ENCODE data around the gene TSPAN13. TPM values are rescaled to one million over a fixed set of nuclear protein-coding genes. Genes with fewer than 3 reads are reported as not detected.

The TSPAN13 gene
- total RNA-seq (10 to 100 TPM in 4 of 5 donors, 1 to 10 TPM in 1; 3.6 to 74.5 (median 50.0) TPM), polyA plus RNA-seq (10 to 100 TPM; 27.5 to 41.5 (median 29.4) TPM)
- long read RNA-seq, donor 1, transcript TSPAN13-201 (6 exons, 2,093 nt), result major isoform, 14 of 1,595 reads
- long read RNA-seq, donor 1, partial matches to known transcripts, result 1,541 of 1,595 reads
- long read RNA-seq, donor 1, other reads (novel, unspliced or antisense), result 40 of 1,595 reads
- long read RNA-seq, donor 2, transcript TSPAN13-201 (6 exons, 2,093 nt), result major isoform, 38 of 2,140 reads
- long read RNA-seq, donor 2, partial matches to known transcripts, result 1,892 of 2,140 reads
- long read RNA-seq, donor 2, other reads (novel, unspliced or antisense), result 210 of 2,140 reads
- long read RNA-seq, donor 3, transcript TSPAN13-201 (6 exons, 2,093 nt), result major isoform, 26 of 1,839 reads
- long read RNA-seq, donor 3, partial matches to known transcripts, result 1,643 of 1,839 reads
- long read RNA-seq, donor 3, other reads (novel, unspliced or antisense), result 170 of 1,839 reads
- long read RNA-seq, donor 4, transcript TSPAN13-201 (6 exons, 2,093 nt), result major isoform, 6 of 289 reads
- long read RNA-seq, donor 4, partial matches to known transcripts, result 168 of 289 reads
- long read RNA-seq, donor 4, other reads (novel, unspliced or antisense), result 115 of 289 reads
- long read RNA-seq, donor 5, transcript TSPAN13-201 (6 exons, 2,093 nt), result major isoform, 36 of 2,197 reads
- long read RNA-seq, donor 5, partial matches to known transcripts, result 2,112 of 2,197 reads
- long read RNA-seq, donor 5, other reads (novel, unspliced or antisense), result 49 of 2,197 reads
- long read RNA-seq, donor 6, transcript TSPAN13-201 (6 exons, 2,093 nt), result major isoform, 79 of 8,028 reads
- long read RNA-seq, donor 6, partial matches to known transcripts, result 7,825 of 8,028 reads
- long read RNA-seq, donor 6, other reads (novel, unspliced or antisense), result 124 of 8,028 reads
- long read RNA-seq, donor 7, transcript TSPAN13-201 (6 exons, 2,093 nt), result major isoform, 43 of 2,196 reads
- long read RNA-seq, donor 7, partial matches to known transcripts, result 2,004 of 2,196 reads
- long read RNA-seq, donor 7, other reads (novel, unspliced or antisense), result 149 of 2,196 reads
- long read RNA-seq, donor 8, transcript TSPAN13-201 (6 exons, 2,093 nt), result major isoform, 43 of 3,675 reads
- long read RNA-seq, donor 8, partial matches to known transcripts, result 3,594 of 3,675 reads
- long read RNA-seq, donor 8, other reads (novel, unspliced or antisense), result 38 of 3,675 reads
- long read RNA-seq, donor 9, transcript TSPAN13-201 (6 exons, 2,093 nt), result major isoform, 30 of 4,955 reads
- long read RNA-seq, donor 9, partial matches to known transcripts, result 4,852 of 4,955 reads
- long read RNA-seq, donor 9, other reads (novel, unspliced or antisense), result 73 of 4,955 reads
- long read RNA-seq, donor 10, transcript TSPAN13-201 (6 exons, 2,093 nt), result major isoform, 19 of 1,101 reads
- long read RNA-seq, donor 10, partial matches to known transcripts, result 993 of 1,101 reads
- long read RNA-seq, donor 10, other reads (novel, unspliced or antisense), result 89 of 1,101 reads

- Histone ChIP-seq H3K9me3 (no peaks in the 10 kb centered on the region), H3K36me3 (no peaks in the 10 kb centered on the region), H3K4me1 (peaks cover 0 to 30% (median 13%) of the 10 kb centered on the region in 4 donors), H3K27me3 (peaks cover 0 to 5% (median 0%) of the 10 kb centered on the region in 3 donors), H3K4me3 (peak within 1 kb of the TSS; percentile 59 to 93 (median 68)), H3K27ac (peak within 1 kb of the TSS; percentile 78 to 90 (median 83))
- peak; percentile 94 to 96 for DNase-seq
- 3 to 8% (median 4%) methylated on average over 18 to 48 of the region's 48 CpGs for WGBS, 5 donors
- intact Hi-C loops (cut with DNase I; ENCODE audit: low total_unique reads), result no loop called here
- TF ChIP-seq POLR2AphosphoS5 (IDR thresholded peaks at IDR 0.05) (peak in 1 of 3 donors; percentile 45), EP300 (IDR thresholded peaks at IDR 0.05) (no peak), CTCF (IDR thresholded peaks at IDR 0.05) (no peak)
Observed at GRCh38 chr7:16753102-16753931, at the start of gene TSPAN13. TSS of gene TSPAN13 (plus strand) at chr7:16753755. CDS start at chr7:16753968, 213 bp downstream.

GRCh38 chr7:16708511-16708910 is 45.0 kb upstream of the TSPAN13 start:
- no peak for TF ChIP-seq POLR2AphosphoS5 (IDR thresholded peaks at IDR 0.05)
- no peak for TF ChIP-seq POLR2A (IDR thresholded peaks at IDR 0.05)
- no peaks in the 10 kb centered on the region for H3K4me1 ChIP-seq
- 81 to 98% (median 90%) methylated on average over 4 of the region's 4 CpGs for WGBS, 5 donors
- no peak overlapping the region for H3K4me3 ChIP-seq
- H3K27ac ChIP-seq, result no peak overlapping the region
- H3K27me3 ChIP-seq, result no peaks in the 10 kb centered on the region
- intact Hi-C loops (cut with DNase I; ENCODE audit: low total_unique reads), result no loop called here
- H3K9me3 ChIP-seq, result no peaks in the 10 kb centered on the region
- H3K36me3 ChIP-seq, result peaks cover 16 to 43% (median 32%) of the 10 kb centered on the region in 4 donors
- no peak for DNase-seq

- intact Hi-C loops (cut with DNase I; ENCODE audit: low total_unique reads), result no loop called here
- no peaks in the 10 kb centered on the region for H3K4me1 ChIP-seq
- no peak overlapping the region for H3K27ac ChIP-seq
- TF ChIP-seq POLR2AphosphoS5 (IDR thresholded peaks at IDR 0.05) (peak in 1 of 3 donors; percentile 34), CTCF (IDR thresholded peaks at IDR 0.05) (no peak), POLR2A (IDR thresholded peaks at IDR 0.05) (no peak)
- H3K4me3 ChIP-seq, result no peak overlapping the region
- H3K27me3 ChIP-seq, result no peaks in the 10 kb centered on the region
- peaks cover 16 to 39% (median 30%) of the 10 kb centered on the region in 4 donors for H3K36me3 ChIP-seq
- H3K9me3 ChIP-seq, result no peaks in the 10 kb centered on the region
- WGBS, 5 donors, result 85 to 89% (median 87%) methylated on average over 3 of the region's 3 CpGs
- no peak for DNase-seq
Observed at GRCh38 chr7:16708980-16709379, 44.6 kb upstream of the TSPAN13 start.

GRCh38 chr7:16710651-16711050 is 42.9 kb upstream of the TSPAN13 start:
- TF ChIP-seq POLR2A (IDR thresholded peaks at IDR 0.05) (no peak), EP300 (IDR thresholded peaks at IDR 0.05) (no peak), POLR2AphosphoS5 (IDR thresholded peaks at IDR 0.05) (no peak), CTCF (IDR thresholded peaks at IDR 0.05) (no peak)
- Histone ChIP-seq H3K27ac (no peak overlapping the region), H3K4me1 (no peaks in the 10 kb centered on the region), H3K36me3 (peaks cover 8 to 24% (median 15%) of the 10 kb centered on the region in 4 donors), H3K4me3 (no peak overlapping the region), H3K27me3 (no peaks in the 10 kb centered on the region), H3K9me3 (no peaks in the 10 kb centered on the region)
- intact Hi-C loops (cut with DNase I; ENCODE audit: low total_unique reads), result no loop called here
- 72 to 80% (median 79%) methylated on average over 4 of the region's 4 CpGs for WGBS, 5 donors
- no peak for DNase-seq

All from stomach (tissue), 19 donors.